Liver (tissue), 9 donors: ENCODE data around the gene SPECC1. TPM values are rescaled to one million over a fixed set of nuclear protein-coding genes. Genes with fewer than 3 reads are reported as not detected.
"Not testable (repeated sequence)": the region's sequence is repeated elsewhere in the genome, so short reads cannot be mapped to it uniquely, and the experiment has no call there.

ENCODE experiments used
- DNase-seq: peaks from one replicate; pipeline ENCODE4 v3.0.0-alpha.2; 2017; ENCODE audit warnings: low spot score
- H3K27ac ChIP-seq, 2 donors: one replicate each; pipeline ENCODE4 v1.7.0; 2013; ENCODE audit warnings: inconsistent platforms in 2 of 2, low read length in 2 of 2, control low read depth in 1 of 2, low read depth in 1 of 2, mild to moderate bottlenecking in 1 of 2
- H3K27me3 ChIP-seq, 4 donors: one replicate each; pipeline versions ENCODE4 v1.6.1 to v1.7.0; 2013; ENCODE audit warnings: low read length in 3 of 4, inconsistent platforms in 1 of 4, mild to moderate bottlenecking in 1 of 4, moderate library complexity in 1 of 4; ENCODE audit not compliant: control insufficient read depth in 4 of 4, insufficient read depth in 4 of 4
- H3K36me3 ChIP-seq, 4 donors: one replicate each; pipeline versions ENCODE4 v1.6.1 to v1.7.0; 2013; ENCODE audit warnings: low read length in 3 of 4, mild to moderate bottlenecking in 3 of 4, low read depth in 1 of 4, moderate library complexity in 1 of 4; ENCODE audit not compliant: control insufficient read depth in 4 of 4, insufficient read depth in 3 of 4
- H3K4me1 ChIP-seq, 4 donors: one replicate each; pipeline versions ENCODE4 v1.6.1 to v1.7.0; 2013; ENCODE audit warnings: low read length in 3 of 4, mild to moderate bottlenecking in 3 of 4, moderate library complexity in 1 of 4; ENCODE audit not compliant: control insufficient read depth in 4 of 4, insufficient read depth in 4 of 4
- H3K4me3 ChIP-seq, 3 donors: one replicate each; pipeline versions ENCODE4 v1.6.1 to v1.7.0; 2013; ENCODE audit warnings: low read length in 3 of 3, control low read depth in 1 of 3, low read depth in 1 of 3, mild to moderate bottlenecking in 1 of 3
- H3K9ac ChIP-seq, 2 donors: one replicate each; pipeline ENCODE4 v1.7.0; 2013; ENCODE audit warnings: low read length in 2 of 2, mild to moderate bottlenecking in 2 of 2, moderate library complexity in 2 of 2, control low read depth in 1 of 2, low read depth in 1 of 2
- H3K9me3 ChIP-seq, 4 donors: one replicate each; pipeline versions ENCODE4 v1.6.1 to v1.7.0; 2013; ENCODE audit warnings: low read length in 3 of 4; ENCODE audit not compliant: control insufficient read depth in 4 of 4
- RAD21 ChIP-seq, 2 donors: IDR thresholded peaks; 2 replicates each; pipeline ENCODE4 v1.6.1; 2016; ENCODE audit warnings: antibody characterized with exemption in 2 of 2, mild to moderate bottlenecking in 2 of 2
- REST ChIP-seq: IDR thresholded peaks from 2 replicates; pipeline ENCODE4 v1.6.1; 2016; ENCODE audit warnings: antibody characterized with exemption, mild to moderate bottlenecking
- WGBS: extraction: QIAGEN DNeasy Blood & Tissue Kit; methylation state at CpG from one replicate; pipeline ENCODE4 v1.1.7; 2013; 5-methylcytosine and 5-hydroxymethylcytosine counted together
- polyA plus RNA-seq, 2 donors: library from polyadenylated mRNA; stranded (reverse) in 1 of 2; unstranded in 1 of 2; fragments of 200-250 nt in 1 of 2; fragments of >200 nt in 1 of 2; fragmentation: Nextera tagmentation in 1 of 2; extraction: Ambion mirVana in 1 of 2; gene quantifications; one replicate each; pipeline versions ENCODE4 v1.2.1 to v1.2.3, GENCODE V29; 2013 to 2015
- total RNA-seq, 2 donors: library from RNA; depleted of rRNA; stranded (reverse); fragments of >200 nt; gene quantifications; one replicate each; pipeline ENCODE4 v1.2.3, GENCODE V29; 2014
- TF ChIP-seq, protein P1 (sequence below): fragments of 150-350 bp; IDR thresholded peaks from 2 replicates; pipeline ENCODE4 v1.5.1; 2017; ENCODE audit warnings: improper control_type of control experiment, low read depth, low read length; ENCODE audit not compliant: missing input control
- donor health status: healthy.
- donor health status: healthy.
- donor health status: healthy.
- donor health status: healthy.
- donor health status: healthy.

Gene SPECC1
- total and polyA plus RNA-seq, 4 donors = 0.36 to 70.3 (median 1.8) TPM

- TF ChIP-seq REST = no peak
Measured at GRCh38 chr17:20315821-20316220, 306.7 kb downstream of the SPECC1 start (continued).

DNA sequence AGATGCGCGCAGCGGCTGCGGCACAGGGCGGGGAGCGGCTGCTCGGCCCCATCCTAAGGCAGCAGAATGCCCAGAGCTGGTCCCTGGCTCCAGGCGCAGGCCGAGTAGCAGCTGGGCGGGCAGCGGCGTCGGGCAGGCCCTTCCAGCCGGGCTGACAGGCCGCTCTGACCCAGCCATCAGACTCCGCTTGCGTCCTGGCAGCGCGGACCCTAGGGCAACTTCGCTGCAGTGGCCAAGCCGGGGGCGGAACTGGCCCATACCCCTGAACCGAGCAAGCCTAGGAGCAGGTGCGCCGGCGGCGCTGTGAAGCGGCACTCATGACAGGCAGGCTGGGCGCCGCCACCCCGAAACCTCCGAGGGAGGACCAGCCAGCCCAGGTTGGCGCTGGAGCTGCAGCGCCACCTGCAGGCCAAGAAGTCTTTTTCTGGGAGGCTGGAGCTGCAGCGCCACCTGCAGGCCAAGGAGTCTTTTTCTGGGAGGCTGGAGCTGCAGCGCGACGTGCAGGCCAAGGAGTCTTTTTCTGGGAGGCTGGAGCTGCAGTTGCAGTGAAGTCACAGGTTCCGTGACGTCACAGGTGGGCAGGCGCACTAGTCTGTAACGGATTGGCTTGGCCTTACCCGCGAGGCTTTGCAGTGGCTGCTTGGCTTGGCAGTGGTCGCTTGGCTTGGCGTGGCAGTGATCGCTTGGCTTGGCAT, 311.5 kb downstream of the SPECC1 start:
- H3K4me3 ChIP-seq, H3K4me1 ChIP-seq, H3K36me3 ChIP-seq, H3K27me3 ChIP-seq, H3K9me3 ChIP-seq, H3K9ac ChIP-seq, H3K27ac ChIP-seq: not testable (repeated sequence)
- peak; percentile 74 for DNase-seq
- 18% methylated on average over 47 of the region's 47 CpGs for WGBS
- peak; percentile 69 to 81 for TF ChIP-seq RAD21 (IDR thresholded peaks at IDR 0.05)
- TF ChIP-seq, protein P1, sequence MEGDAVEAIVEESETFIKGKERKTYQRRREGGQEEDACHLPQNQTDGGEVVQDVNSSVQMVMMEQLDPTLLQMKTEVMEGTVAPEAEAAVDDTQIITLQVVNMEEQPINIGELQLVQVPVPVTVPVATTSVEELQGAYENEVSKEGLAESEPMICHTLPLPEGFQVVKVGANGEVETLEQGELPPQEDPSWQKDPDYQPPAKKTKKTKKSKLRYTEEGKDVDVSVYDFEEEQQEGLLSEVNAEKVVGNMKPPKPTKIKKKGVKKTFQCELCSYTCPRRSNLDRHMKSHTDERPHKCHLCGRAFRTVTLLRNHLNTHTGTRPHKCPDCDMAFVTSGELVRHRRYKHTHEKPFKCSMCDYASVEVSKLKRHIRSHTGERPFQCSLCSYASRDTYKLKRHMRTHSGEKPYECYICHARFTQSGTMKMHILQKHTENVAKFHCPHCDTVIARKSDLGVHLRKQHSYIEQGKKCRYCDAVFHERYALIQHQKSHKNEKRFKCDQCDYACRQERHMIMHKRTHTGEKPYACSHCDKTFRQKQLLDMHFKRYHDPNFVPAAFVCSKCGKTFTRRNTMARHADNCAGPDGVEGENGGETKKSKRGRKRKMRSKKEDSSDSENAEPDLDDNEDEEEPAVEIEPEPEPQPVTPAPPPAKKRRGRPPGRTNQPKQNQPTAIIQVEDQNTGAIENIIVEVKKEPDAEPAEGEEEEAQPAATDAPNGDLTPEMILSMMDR = peak; percentile 60

DNA sequence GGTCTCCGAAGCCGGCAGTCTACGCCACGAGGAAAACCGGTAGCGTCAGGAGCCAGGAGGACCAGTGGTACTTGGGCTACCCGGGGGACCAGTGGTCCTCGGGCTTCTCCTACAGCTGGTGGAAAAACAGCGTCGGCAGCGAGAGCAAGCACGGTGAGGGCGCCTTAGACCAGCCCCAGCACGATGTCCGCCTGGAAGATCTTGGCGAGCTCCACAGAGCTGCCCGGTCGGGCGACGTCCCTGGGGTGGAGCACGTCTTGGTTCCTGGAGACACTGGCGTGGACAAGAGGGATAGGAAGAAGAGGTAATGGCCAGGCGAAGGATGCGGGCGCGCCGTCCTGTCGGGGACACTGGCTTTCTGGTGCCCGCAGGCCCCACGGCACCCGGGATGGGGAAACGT, 312.2 kb downstream of the SPECC1 start:
- 95% methylated on average over 32 of the region's 32 CpGs for WGBS
- H3K27me3 ChIP-seq, H3K9me3 ChIP-seq, H3K4me1 ChIP-seq, H3K27ac ChIP-seq, H3K36me3 ChIP-seq, H3K9ac ChIP-seq, DNase-seq, H3K4me3 ChIP-seq: not testable (repeated sequence)

- WGBS = 82% methylated on average over 3 of the region's 3 CpGs
- not testable (repeated sequence) for H3K4me3 ChIP-seq, H3K9me3 ChIP-seq, H3K27ac ChIP-seq, H3K27me3 ChIP-seq, H3K9ac ChIP-seq, H3K36me3 ChIP-seq, DNase-seq, H3K4me1 ChIP-seq
Measured at GRCh38 chr17:20327739-20328138, 318.6 kb downstream of the SPECC1 start.

DNA sequence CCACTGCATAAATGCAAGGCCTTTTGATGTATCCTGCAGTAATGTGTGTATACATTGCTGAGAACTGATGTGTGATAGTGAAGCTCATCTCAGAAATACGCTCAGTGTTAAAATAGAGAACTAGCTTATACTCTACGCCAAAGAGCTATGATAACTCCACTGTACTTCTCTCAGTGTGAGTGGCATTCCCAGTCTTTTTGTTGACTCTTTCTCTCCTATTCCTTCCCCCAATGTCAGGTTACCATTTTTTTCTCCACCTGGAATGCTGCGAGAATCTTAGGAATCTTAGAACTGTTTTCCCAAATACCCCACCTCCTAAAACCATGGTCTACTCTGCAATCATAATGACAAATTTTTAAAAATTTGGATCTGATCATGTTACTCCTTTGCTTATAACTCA, 342.2 kb downstream of the SPECC1 start:
- not testable (repeated sequence) for H3K9me3 ChIP-seq, H3K4me3 ChIP-seq, H3K27me3 ChIP-seq, H3K36me3 ChIP-seq, H3K27ac ChIP-seq, H3K9ac ChIP-seq, H3K4me1 ChIP-seq, DNase-seq
- 66% methylated on average over 2 of the region's 3 CpGs for WGBS

- not testable (repeated sequence) for DNase-seq
- 81% methylated on average over 3 of the region's 3 CpGs for whole genome bisulfite sequencing
Measured at GRCh38 chr17:20352567-20352966, 343.4 kb downstream of the SPECC1 start.

DNA sequence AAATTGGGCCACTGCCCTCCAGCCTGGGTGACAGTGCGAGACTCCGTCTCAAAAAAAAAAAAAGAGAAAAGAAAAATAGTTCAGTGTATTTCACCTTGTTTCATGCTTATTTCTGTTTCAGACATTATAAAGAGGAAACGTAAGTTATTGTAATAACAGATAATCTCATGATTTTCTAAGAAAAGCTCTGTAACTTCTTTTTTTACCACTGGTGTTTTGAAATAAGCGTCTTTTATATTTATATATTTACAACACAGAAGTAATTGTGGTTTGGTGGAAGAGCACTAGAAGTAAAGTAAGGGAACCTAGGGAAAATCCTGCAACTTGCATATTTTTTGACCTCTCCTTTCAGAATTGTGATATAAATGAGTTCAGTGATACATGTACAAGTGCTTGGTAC, 354.7 kb downstream of the SPECC1 start:
- DNase-seq, H3K27ac ChIP-seq, H3K9me3 ChIP-seq, H3K4me3 ChIP-seq, H3K9ac ChIP-seq, H3K4me1 ChIP-seq, H3K27me3 ChIP-seq, H3K36me3 ChIP-seq: not testable (repeated sequence)
- 76% methylated on average over 4 of the region's 4 CpGs for WGBS

More at GRCh38 chr17:20352567-20352966, 343.4 kb downstream of the SPECC1 start:
- not testable (repeated sequence) for H3K4me1 ChIP-seq, H3K9me3 ChIP-seq, H3K27me3 ChIP-seq, H3K36me3 ChIP-seq, H3K4me3 ChIP-seq, H3K9ac ChIP-seq, H3K27ac ChIP-seq
